Thyroid gland (tissue), 4 donors: Measurements from ENCODE around the gene NUP93. TPM values are rescaled to one million over a fixed set of nuclear protein-coding genes. Genes with fewer than 3 reads are reported as not detected.

Experiments
- DNase-seq, 2 donors: peaks; one replicate each; pipeline ENCODE4 v3.0.0-alpha.2; 2019
- H3K27ac ChIP-seq, 3 donors: fragments of 200-600 bp; sonication (generic); 1 replicate in 2 of 3; 2 replicates in 1 of 3; pipeline ENCODE4 v1.5.1; 2016 to 2019; ENCODE audit warnings: mild to moderate bottlenecking in 1 of 3, moderate library complexity in 1 of 3
- H3K27me3 ChIP-seq: fragments of 200-600 bp; sonication (generic); one replicate; pipeline ENCODE4 v1.5.1; 2019
- H3K36me3 ChIP-seq, 2 donors: fragments of 200-600 bp; sonication (generic); one replicate each; pipeline ENCODE4 v1.5.1; 2016 to 2019
- H3K4me1 ChIP-seq, 2 donors: fragments of 200-600 bp; sonication (generic); one replicate each; pipeline ENCODE4 v1.5.1; 2017 to 2019
- H3K4me3 ChIP-seq, 3 donors: fragments of 200-600 bp; sonication (generic); replicated peaks in 1 of 3; 1 replicate in 2 of 3; 2 replicates in 1 of 3; pipeline ENCODE4 v1.5.1; 2016; ENCODE audit warnings: mild to moderate bottlenecking in 1 of 3
- H3K9me3 ChIP-seq: fragments of 200-600 bp; sonication (generic); one replicate; pipeline ENCODE4 v1.5.1; 2017
- CTCF ChIP-seq, 6 experiments: fragments of 200-600 bp in 3 of 6; fragments of 450-650 bp in 3 of 6; sonication (generic) in 3 of 6; IDR thresholded peaks; one replicate each; pipeline ENCODE4 v1.5.1; 2016 to 2019; ENCODE audit warnings: antibody characterized with exemption in 6 of 6, mild to moderate bottlenecking in 2 of 6, inconsistent platforms in 1 of 6, moderate library complexity in 1 of 6
- POLR2A ChIP-seq, 2 donors: fragments of 450-650 bp; IDR thresholded peaks; one replicate each; pipeline ENCODE4 v1.6.1; 2017; ENCODE audit warnings: antibody characterized with exemption in 2 of 2, mild to moderate bottlenecking in 2 of 2, moderate library complexity in 1 of 2
- WGBS, 2 donors: methylation state at CpG; one replicate each; pipeline ENCODE4 v1.1.5; 2017; 5-methylcytosine and 5-hydroxymethylcytosine counted together
- intact Hi-C: fragments of 100-400 bp; cut with DNase I; formaldehyde crosslinking; loops from one replicate; pipeline ENCODE4 v1.15.1; 2023
- total RNA-seq, 4 donors: library from RNA; depleted of rRNA; stranded (reverse); fragments of >200 nt; gene quantifications; one replicate each; pipeline ENCODE4 v1.2.3, GENCODE V29; 2016

The NUP93 gene
- total RNA-seq, 4 donors from 2014 or later = 70.1 to 150 (median 97.4) TPM

- H3K36me3 ChIP-seq = peaks cover 0 to 13% of the 10 kb centered on the region in 2 donors
- peak overlapping the region in 2 of 3 donors; percentile 16 to 84 for H3K4me3 ChIP-seq
- peak; percentile 26 to 48 for DNase-seq
- 48 to 51% methylated on average over 4 of the region's 4 CpGs for WGBS, 2 donors
- H3K27ac ChIP-seq = peak overlapping the region; percentile 89 to 94 (median 92)
- H3K9me3 ChIP-seq = no peaks in the 10 kb centered on the region
- intact Hi-C loops = no loop called here
- TF ChIP-seq POLR2A (IDR thresholded peaks at IDR 0.05) (no peak), CTCF (IDR thresholded peaks at IDR 0.05) (no peak)
- H3K4me1 ChIP-seq = peaks cover 27 to 31% of the 10 kb centered on the region in 2 donors
- no peaks in the 10 kb centered on the region for H3K27me3 ChIP-seq
Observed at GRCh38 chr16:56684256-56684925, 45.5 kb upstream of the NUP93 start.

GRCh38 chr16:56684926-56685590 lies 44.9 kb upstream of the NUP93 start:
- peak in 1 of 2 donors; percentile 71 for TF ChIP-seq POLR2A (IDR thresholded peaks at IDR 0.05)
- TF ChIP-seq CTCF (IDR thresholded peaks at IDR 0.05) = no peak
- no peaks in the 10 kb centered on the region for H3K9me3 ChIP-seq
- 60 to 71% methylated on average over 2 to 4 of the region's 4 CpGs for WGBS, 2 donors
- DNase-seq = peak; percentile 64 to 72
- H3K36me3 ChIP-seq = peaks cover 0 to 13% of the 10 kb centered on the region in 2 donors
- intact Hi-C loops = loop anchor here (5.0 kb wide), 1 partner anchor 78 kb away; the partner anchor contains the start of gene MT2A
- peaks cover 27 to 31% of the 10 kb centered on the region in 2 donors for H3K4me1 ChIP-seq
- H3K4me3 ChIP-seq = peak overlapping the region in 1 of 3 donors; percentile 84
- no peaks in the 10 kb centered on the region for H3K27me3 ChIP-seq
- peak overlapping the region; percentile 89 to 94 (median 92) for H3K27ac ChIP-seq

GRCh38 chr16:56686758-56687157 lies 43.2 kb upstream of the NUP93 start:
- no peaks in the 10 kb centered on the region for H3K9me3 ChIP-seq
- H3K4me3 ChIP-seq = no peak overlapping the region
- TF ChIP-seq CTCF (IDR thresholded peaks at IDR 0.05) (no peak), POLR2A (IDR thresholded peaks at IDR 0.05) (no peak)
- intact Hi-C loops = loop anchor here (5.0 kb wide), 1 partner anchor 79 kb away; the partner anchor contains the start of gene MT2A
- no peaks in the 10 kb centered on the region for H3K27me3 ChIP-seq
- H3K36me3 ChIP-seq = peaks cover 0 to 13% of the 10 kb centered on the region in 2 donors
- H3K4me1 ChIP-seq = peaks cover 21 to 30% of the 10 kb centered on the region in 2 donors
- no peak overlapping the region for H3K27ac ChIP-seq
- 91 to 96% methylated on average over 7 of the region's 7 CpGs for WGBS, 2 donors
- no peak for DNase-seq

GRCh38 chr16:56688762-56689161 lies 41.2 kb upstream of the NUP93 start:
- 50 to 64% methylated on average over 1 of the region's 1 CpG for WGBS, 2 donors
- DNase-seq = no peak
- intact Hi-C loops = loop anchor here (5.0 kb wide), 1 partner anchor 81 kb away; the partner anchor contains the start of gene MT2A

More at GRCh38 chr16:56688762-56689161, 41.2 kb upstream of the NUP93 start:
- H3K36me3 ChIP-seq = peaks cover 0 to 5% of the 10 kb centered on the region in 2 donors
- H3K9me3 ChIP-seq = no peaks in the 10 kb centered on the region
- H3K27ac ChIP-seq = no peak overlapping the region
- H3K27me3 ChIP-seq = no peaks in the 10 kb centered on the region
- H3K4me1 ChIP-seq = peaks cover 20 to 35% of the 10 kb centered on the region in 2 donors
- H3K4me3 ChIP-seq = no peak overlapping the region
- TF ChIP-seq POLR2A (IDR thresholded peaks at IDR 0.05) (no peak), CTCF (IDR thresholded peaks at IDR 0.05) (no peak)
